HG03280 (cell line): ENCODE measurements around the gene TLL1.

Experiments
- ATAC-seq: cut with Tn5 transposase; IDR thresholded peaks from one replicate; pipeline ENCODE4 v1.9.1; 2021; ENCODE audit warnings: mild to moderate bottlenecking, moderate library complexity; ENCODE audit not compliant: unreplicated experiment

Gene TLL1

DNA sequence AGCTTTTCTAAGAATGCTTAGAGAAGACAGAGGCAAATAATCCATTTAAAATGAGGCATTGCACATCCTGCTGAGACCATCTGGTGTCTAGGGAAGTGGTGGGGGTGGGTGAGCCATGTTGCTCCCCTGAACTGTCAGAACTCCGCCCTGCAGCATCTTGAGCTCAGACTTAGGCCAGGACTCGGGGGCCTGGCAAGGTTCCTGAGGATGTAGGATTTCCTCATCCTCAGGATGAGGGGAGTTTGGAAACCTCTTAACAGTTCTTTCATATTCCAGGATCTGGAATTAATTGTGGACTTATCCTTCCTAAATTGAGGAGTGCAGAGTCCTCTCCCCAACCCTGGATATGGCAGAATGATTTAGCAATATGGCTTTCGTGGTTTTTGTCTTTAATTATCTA is 6.6 kb downstream of the TLL1 start:
- no peak for ATAC-seq

GRCh38 chr4:165894159-165894558 is 21.1 kb downstream of the TLL1 start:
- no peak for ATAC-seq

DNA sequence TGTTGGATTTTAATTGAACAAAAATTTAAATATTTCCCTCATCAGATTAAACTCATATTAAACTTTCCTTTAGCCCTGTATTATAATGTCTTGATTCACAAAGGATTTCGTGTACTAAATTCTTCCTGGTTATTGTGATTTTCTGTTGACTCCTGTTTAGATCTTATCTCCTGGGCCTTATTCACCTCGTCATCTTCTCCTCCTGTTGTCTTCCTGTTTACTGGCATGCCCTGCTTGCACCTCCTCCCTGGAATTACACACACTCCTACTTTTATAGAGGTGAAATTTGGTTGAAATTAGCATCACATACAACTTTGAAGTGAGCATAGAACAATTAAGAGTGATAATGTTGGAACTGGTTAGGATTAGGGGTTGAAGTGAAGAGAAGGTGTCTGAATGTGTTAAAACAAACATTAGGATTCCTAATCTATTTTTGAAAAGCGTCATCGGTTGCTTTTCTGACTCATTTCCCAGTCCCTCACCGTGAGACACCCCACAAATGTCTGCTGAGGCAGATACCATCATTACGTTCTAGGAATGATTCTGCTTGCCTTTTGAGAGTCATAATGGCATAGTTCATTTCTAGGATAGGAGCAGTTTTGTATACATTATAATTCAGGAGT is 32.5 kb downstream of the TLL1 start:
- ATAC-seq, result no peak

DNA sequence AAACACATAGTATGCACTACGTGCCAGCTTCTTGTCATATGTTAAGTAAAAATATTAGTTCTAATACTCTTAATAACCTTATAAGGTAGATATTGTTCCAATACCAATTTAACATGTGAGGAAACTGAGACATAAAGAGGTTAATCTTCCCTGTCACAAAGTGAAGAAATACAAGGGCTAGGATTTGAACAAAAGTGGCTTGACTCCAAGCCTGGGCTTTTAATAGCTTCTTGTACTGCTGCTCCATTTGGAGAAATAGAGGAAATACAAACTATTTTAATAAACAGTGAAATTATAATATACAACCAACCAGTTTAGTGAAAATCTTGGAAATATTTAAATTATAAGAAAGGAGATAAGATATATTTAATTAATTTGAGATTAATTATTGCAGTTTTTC is 33.2 kb downstream of the TLL1 start:
- ATAC-seq, result no peak

DNA sequence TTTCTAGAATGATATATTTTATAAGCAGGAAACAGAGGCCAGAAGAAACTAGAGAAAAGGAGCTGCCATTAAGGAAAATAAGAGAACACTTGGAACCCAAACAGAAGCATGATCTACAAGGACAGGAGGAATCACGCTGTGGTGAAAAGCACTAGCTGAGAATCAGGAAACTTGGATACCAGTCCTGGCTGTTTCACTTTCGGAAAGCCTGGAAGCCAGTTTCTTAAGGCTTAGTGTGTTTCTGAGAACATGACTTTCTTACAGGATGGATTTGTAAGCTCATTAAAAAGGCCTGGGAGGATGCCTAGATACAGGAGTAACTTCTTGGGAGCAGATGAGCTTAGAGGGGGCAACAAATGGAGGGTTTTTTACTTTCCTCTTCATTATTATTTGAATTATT is 36.9 kb downstream of the TLL1 start:
- no peak for ATAC-seq

GRCh38 chr4:165915215-165915614 is 42.2 kb downstream of the TLL1 start:
- ATAC-seq, result no peak

- no peak for ATAC-seq
Measured at GRCh38 chr4:165921546-165921945, 48.5 kb downstream of the TLL1 start.

DNA sequence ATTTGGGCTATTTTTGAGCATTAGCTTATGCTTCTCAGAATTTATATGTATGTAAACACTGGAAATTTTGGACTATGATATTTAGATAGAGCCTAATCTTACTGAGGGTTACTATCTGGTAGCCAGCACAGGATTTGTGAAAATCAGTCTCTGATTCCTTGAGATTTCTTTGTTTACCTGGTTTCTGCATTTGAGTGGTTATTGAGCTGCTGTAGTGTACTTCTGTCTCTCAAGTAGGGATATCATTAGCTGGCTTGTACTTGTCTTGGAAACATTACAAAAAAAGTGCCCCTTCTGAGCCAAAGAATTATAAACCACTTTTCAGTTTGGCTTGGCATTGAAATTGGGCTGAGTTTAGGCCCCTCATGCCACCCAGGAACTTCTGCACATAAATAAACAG is 49.7 kb downstream of the TLL1 start:
- no peak for ATAC-seq

GRCh38 chr4:165926307-165926706 is 53.3 kb downstream of the TLL1 start:
- no peak for ATAC-seq

- ATAC-seq, result no peak
Measured at GRCh38 chr4:165927366-165927765, 54.3 kb downstream of the TLL1 start.

DNA sequence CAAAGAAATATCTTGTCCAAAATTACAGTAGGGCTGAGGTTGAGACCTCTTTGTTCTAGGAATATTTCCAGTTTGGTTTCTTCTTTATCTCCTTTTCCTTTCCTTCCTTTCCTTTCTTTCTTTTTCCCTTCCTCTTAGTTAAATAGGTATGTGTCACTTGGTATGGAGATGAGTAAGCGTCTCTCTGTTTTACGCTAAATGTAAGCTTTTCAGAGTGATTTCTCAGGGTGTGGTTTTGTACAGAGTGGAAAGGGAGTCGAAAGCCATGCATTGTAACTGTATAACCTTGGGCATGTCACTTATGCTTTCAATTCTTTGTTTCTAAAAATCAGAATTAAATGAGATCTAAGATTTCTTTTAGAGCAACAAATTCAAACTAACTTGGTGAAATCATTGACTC is 54.8 kb downstream of the TLL1 start:
- no peak for ATAC-seq

DNA sequence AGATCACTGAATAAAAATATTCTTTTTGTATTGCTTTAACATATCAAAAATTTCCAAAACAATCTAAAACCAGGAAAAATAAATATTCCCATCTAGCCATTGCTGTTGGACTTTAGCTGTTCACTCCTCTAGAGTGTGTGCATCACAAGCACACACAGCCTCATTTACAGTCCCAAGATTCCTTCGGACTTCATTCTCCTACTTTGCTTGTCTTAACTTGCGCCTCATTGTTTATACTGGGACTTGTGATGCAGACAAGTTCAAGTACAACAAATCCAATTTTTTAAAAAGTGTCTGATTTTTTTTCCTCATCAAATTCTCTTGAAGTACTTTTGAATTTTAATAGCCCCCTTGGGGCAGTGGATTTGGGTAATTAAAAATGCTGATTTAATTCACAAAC is 55.6 kb downstream of the TLL1 start:
- no peak for ATAC-seq

GRCh38 chr4:165929662-165930061 is 56.6 kb downstream of the TLL1 start:
- ATAC-seq, result no peak

DNA sequence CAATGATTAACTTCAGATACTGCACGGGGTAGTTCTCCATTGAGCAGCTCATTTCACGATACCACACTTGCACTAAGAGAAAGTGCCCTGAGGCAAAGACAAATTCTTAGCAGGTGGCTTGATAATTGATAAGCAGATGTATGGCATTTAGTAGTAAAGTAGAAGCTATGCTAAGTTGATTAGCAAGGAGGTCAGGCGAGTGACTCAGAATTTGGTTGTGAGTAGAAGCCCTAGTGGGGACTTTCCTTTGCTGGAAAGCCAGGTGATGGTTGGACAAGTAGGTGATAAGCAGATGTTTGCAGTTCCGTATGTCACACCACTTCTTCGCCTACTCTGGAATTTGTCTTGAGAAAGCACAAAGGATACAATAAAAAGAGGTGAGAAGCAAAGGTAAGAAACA is 58.7 kb downstream of the TLL1 start:
- ATAC-seq, result no peak

DNA sequence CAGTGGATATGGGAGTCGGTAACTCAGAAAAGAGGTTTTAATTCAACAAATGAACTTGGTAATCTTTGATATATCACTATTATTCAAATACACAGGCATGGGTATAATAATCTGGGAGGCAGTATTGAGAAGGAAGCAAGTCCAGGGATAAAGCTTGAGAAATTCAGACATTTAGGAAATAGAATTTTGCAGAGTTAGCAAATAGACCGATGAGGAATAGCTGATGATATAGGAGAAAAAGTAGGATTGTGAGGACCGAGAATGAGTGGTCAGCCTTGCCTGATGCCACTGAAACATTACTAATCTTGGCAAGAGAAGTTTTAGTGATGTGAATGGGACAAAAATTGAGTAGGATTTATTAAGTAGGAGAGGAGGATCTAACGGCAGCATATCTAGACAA is 71.9 kb downstream of the TLL1 start:
- ATAC-seq, result no peak

DNA sequence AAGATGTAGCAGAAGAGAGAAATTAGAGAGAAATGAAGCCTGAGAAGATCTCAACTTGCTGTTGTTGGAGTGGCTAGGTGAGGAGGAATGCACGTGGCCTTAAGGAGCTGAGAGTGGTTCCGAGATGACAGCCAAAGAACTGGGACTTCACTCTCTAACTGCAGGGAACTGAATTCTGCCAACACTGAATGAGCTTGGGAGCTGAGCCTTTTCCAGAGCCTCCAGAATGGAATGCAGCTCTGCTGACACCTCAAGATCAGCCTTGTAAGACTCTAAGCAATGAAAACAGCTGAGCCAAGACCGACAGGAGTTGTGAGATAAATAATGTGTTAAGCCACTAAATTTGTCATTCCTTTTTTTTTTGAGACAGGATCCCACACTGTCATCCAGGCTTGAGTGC is 73.0 kb downstream of the TLL1 start:
- no peak for ATAC-seq

DNA sequence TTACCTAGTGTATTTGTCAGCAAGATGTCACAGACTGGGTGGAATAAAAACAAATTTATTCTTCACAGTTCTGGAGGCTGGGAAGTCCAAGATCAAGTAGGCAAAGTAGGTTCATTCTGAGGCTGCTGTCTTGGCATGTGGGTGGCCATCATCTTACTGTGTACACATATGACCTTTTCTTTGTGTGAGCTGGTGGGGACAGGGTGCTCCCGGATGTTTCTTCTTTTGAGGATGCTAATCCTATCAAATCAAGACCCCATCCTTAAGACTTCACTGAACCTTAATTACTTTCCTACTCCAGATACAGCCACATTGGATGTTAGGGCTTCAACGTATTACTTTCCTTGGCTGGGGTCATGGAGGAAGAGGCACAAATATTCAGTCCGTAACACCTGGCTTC is 74.0 kb downstream of the TLL1 start:
- ATAC-seq, result no peak

DNA sequence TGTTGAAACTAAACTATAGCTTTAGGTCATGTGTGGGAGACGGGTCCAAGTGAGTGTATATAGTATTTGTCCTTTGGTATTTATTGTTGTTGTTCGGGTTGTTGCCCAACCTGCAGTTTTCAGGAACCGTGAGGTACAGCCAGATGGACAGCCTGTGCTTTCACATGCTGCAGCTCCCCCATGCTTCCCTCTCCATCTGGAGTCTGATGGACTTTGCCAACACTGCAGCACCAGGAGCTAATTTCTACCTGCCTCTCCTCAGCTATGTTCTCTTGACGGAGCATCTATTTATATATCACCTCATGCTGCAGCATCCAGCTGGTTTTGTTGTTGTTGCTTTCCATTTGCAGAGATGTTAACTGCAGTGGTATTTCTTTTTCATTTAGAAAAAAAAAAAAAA is 80.1 kb downstream of the TLL1 start:
- no peak for ATAC-seq

GRCh38 chr4:165963621-165964020 is 90.6 kb downstream of the TLL1 start:
- no peak for ATAC-seq

DNA sequence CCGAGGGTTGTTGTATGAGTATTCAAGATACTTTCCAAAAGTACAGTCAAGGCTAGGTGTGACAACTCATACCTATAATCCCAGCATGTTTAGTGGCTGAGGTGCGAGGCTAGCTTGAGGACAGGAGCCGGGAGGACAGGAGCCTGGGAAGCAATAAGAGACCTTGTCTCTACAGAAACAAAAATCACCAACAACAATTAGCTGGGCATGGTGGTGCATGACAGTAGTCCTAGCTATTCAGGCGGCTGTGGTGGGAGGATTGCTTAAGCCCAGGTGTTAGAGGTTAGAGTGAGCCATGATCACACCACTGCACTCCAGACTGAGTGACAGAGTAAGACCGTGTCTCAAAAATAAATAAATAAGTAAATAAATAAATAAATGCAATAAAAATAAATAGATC is 91.6 kb downstream of the TLL1 start:
- ATAC-seq, result no peak

DNA sequence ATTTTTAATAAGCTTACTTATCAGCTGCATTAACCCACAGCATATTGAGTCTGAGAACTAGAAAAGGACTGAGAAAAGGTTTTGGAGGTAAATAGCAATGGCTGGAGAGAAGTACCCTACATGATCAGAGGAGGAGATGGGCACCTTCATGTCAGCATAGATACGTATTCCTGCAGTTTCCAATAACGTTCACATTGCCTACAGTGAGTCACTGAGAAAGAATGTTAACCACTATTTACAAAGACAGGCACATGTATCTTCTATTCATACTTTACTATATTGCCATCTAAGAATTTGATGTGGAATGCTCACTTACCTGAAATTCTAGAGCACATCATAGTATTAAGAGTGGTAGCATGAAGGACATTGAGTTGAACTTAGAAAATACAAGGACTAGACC is 92.5 kb downstream of the TLL1 start:
- ATAC-seq, result no peak

GRCh38 chr4:165966833-165967232 is 93.8 kb downstream of the TLL1 start:
- no peak for ATAC-seq

- ATAC-seq, result no peak
Measured at GRCh38 chr4:165967486-165967885, 94.4 kb downstream of the TLL1 start.
